B cell (primary cell): ENCODE measurements around the gene DPM2. TPM values are rescaled to one million over a fixed set of nuclear protein-coding genes. Genes with fewer than 3 reads are reported as not detected.

ENCODE experiments used
- ATAC-seq: fragments of 200-7000 bp; cut with Tn5 transposase; one replicate; pipeline ENCODE4 v1.10.0; 2021; ENCODE audit warnings: low read depth, mild to moderate bottlenecking, moderate number of reproducible peaks, moderate library complexity
- CTCF ChIA-PET: fragments of 350-600 bp; sonication (Branson Sonifier 250); formaldehyde crosslinking; loops from one replicate; lab custom pipeline; 2021; ENCODE audit warnings: antibody characterized with exemption, inconsistent platforms; lab: Charles Lee
- POLR2A ChIA-PET: fragments of 350-600 bp; sonication (Branson Sonifier 250); formaldehyde crosslinking; loops from one replicate; lab custom pipeline; 2021; ENCODE audit warnings: antibody characterized with exemption; lab: Charles Lee
- DNase-seq: peaks from one replicate; pipeline ENCODE4 v3.0.0; 2013
- H2AFZ ChIP-seq: 2 replicates; pipeline ENCODE4 v1.6.1; 2012; ENCODE audit warnings: mild to moderate bottlenecking, low read depth, low read length; ENCODE audit not compliant: insufficient read depth, poor library complexity, severe bottlenecking
- H3K27ac ChIP-seq, 2 donors: 1 replicate in 1 of 2; 2 replicates in 1 of 2; pipeline ENCODE4 v1.5.1; 2012 to 2013; ENCODE audit warnings: low read length in 2 of 2, mild to moderate bottlenecking in 2 of 2, moderate library complexity in 1 of 2
- H3K27me3 ChIP-seq, 4 experiments: fragments of 200-600 bp in 1 of 4; sonication (generic) in 1 of 4; replicated peaks in 1 of 4; 1 replicate in 2 of 4; 2 replicates in 2 of 4; pipeline versions ENCODE4 v1.6.1 to v1.7.0; 2013 to 2016; ENCODE audit warnings: low read length in 3 of 4, mild to moderate bottlenecking in 2 of 4, mixed read lengths in 1 of 4, moderate library complexity in 1 of 4; ENCODE audit not compliant: insufficient read depth in 4 of 4, control insufficient read depth in 3 of 4; ENCODE audit errors: control extremely low read depth in 1 of 4
- H3K36me3 ChIP-seq, 2 experiments: replicated peaks in 1 of 2; 1 replicate in 1 of 2; 2 replicates in 1 of 2; pipeline versions ENCODE4 v1.6.1 to v1.7.1; 2013; ENCODE audit warnings: low read length in 1 of 2; ENCODE audit not compliant: insufficient read depth in 2 of 2, control insufficient read depth in 1 of 2; ENCODE audit errors: control extremely low read depth in 1 of 2, extremely low read depth in 1 of 2
- H3K4me1 ChIP-seq, 2 donors: fragments of 200-600 bp in 1 of 2; sonication (generic) in 1 of 2; 1 replicate in 1 of 2; 2 replicates in 1 of 2; pipeline versions ENCODE4 v1.5.1 to v1.6.1; 2013 to 2017; ENCODE audit warnings: low read length in 2 of 2; ENCODE audit not compliant: control insufficient read depth in 2 of 2, insufficient read depth in 2 of 2
- H3K4me2 ChIP-seq: replicated peaks from 2 replicates; pipeline ENCODE3; 2012; ENCODE audit warnings: mild to moderate bottlenecking, low read depth, low read length; ENCODE audit not compliant: poor library complexity, severe bottlenecking
- H3K4me3 ChIP-seq, 5 experiments: fragments of 200-600 bp in 1 of 5; sonication (generic) in 1 of 5; 1 replicate in 3 of 5; 2 replicates in 2 of 5; pipeline versions ENCODE4 v1.5.1 to v1.7.0; 2011 to 2016; ENCODE audit warnings: low read length in 4 of 5, mild to moderate bottlenecking in 4 of 5, low read depth in 2 of 5, control low read depth in 1 of 5, moderate library complexity in 1 of 5; ENCODE audit not compliant: insufficient read depth in 1 of 5; ENCODE audit errors: control extremely low read depth in 1 of 5, extremely low read depth in 1 of 5
- H3K79me2 ChIP-seq: fragments of 200-600 bp; sonication (generic); one replicate; pipeline ENCODE4 v1.6.0; 2016; ENCODE audit warnings: low read length; ENCODE audit not compliant: control insufficient read depth, insufficient read depth
- H3K9ac ChIP-seq: fragments of 200-600 bp; sonication (generic); 2 replicates; pipeline ENCODE4 v1.6.1; 2017; ENCODE audit warnings: mild to moderate bottlenecking, low read length, moderate library complexity
- H3K9me3 ChIP-seq, 3 donors: one replicate each; pipeline versions ENCODE4 v1.6.1 to v1.7.1; 2013; ENCODE audit warnings: low read length in 2 of 3; ENCODE audit not compliant: control insufficient read depth in 2 of 3, insufficient read depth in 1 of 3; ENCODE audit errors: control extremely low read depth in 1 of 3
- H4K20me1 ChIP-seq: 2 replicates; pipeline ENCODE4 v1.6.0; 2012; ENCODE audit warnings: mild to moderate bottlenecking, low read length; ENCODE audit not compliant: insufficient read depth, control insufficient read depth, poor library complexity, severe bottlenecking
- H3K27ac Mint-ChIP-seq: one replicate; pipeline ENCODE4 v1.8.0; 2021; ENCODE audit warnings: mixed read lengths
- H3K27me3 Mint-ChIP-seq: one replicate; pipeline ENCODE4 v1.8.0; 2021; ENCODE audit warnings: mixed read lengths
- H3K4me1 Mint-ChIP-seq: one replicate; pipeline ENCODE4 v1.8.0; 2021; ENCODE audit warnings: mixed read lengths
- H3K4me3 Mint-ChIP-seq: one replicate; pipeline ENCODE4 v1.8.0; 2021; ENCODE audit warnings: mixed read lengths
- H3K9me3 Mint-ChIP-seq: one replicate; pipeline ENCODE4 v1.8.0; 2022; ENCODE audit warnings: mixed read lengths; ENCODE audit not compliant: insufficient read depth
- CTCF ChIP-seq: fragments of 200-600 bp; IDR thresholded peaks from one replicate; pipeline ENCODE4 v1.8.0; 2022; ENCODE audit warnings: antibody characterized with exemption, mild to moderate bottlenecking
- EZH2 ChIP-seq: IDR thresholded peaks from 2 replicates; pipeline ENCODE4 v1.6.1; 2012; ENCODE audit warnings: borderline replicate concordance, low read depth, mild to moderate bottlenecking, moderate library complexity, low read length; ENCODE audit not compliant: insufficient read depth, poor library complexity, severe bottlenecking
- WGBS: methylation state at CpG from one replicate; pipeline ENCODE4 v1.1.5; 2013; ENCODE audit warnings: missing lambda C conversion rate; ENCODE audit not compliant: insufficient coverage; 5-methylcytosine and 5-hydroxymethylcytosine counted together
- intact Hi-C: fragments of 100-400 bp; cut with micrococcal nuclease; formaldehyde crosslinking; loops from one replicate; pipeline ENCODE4 v1.10.0; 2022
- polyA plus RNA-seq: library from polyadenylated mRNA; depleted of rRNA; stranded (reverse); fragments of >200 nt; gene quantifications from 2 replicates; pipeline ENCODE4 v1.2.3, GENCODE V29; 2012
- total RNA-seq, 2 donors: library from RNA; stranded (reverse); fragments of 120-200 nt in 1 of 2; gene quantifications; 1 replicate in 1 of 2; 2 replicates in 1 of 2; pipeline versions ENCODE4 v1.2.3 to v1.2.4, GENCODE V29; 2013 to 2022

Gene DPM2
- total and polyA plus RNA-seq, 2 donors (not counting 1 experiment from before 2014, with no cell fraction given), result 34.1 to 42.9 TPM

GRCh38 chr9:127915801-127916719, 21.6 kb downstream of the DPM2 start:
- no peaks in the 10 kb centered on the region for H4K20me1 ChIP-seq
- DNase-seq, result peak; percentile 92
- peak overlapping the region; percentile 97 for H3K9ac ChIP-seq
- H3K4me1 ChIP-seq, result peaks cover 39 to 77% of the 10 kb centered on the region in 2 donors
- H3K4me3 Mint-ChIP-seq, result peak overlapping the region; percentile 94
- H3K27ac Mint-ChIP-seq, result peak overlapping the region; percentile 98
- H3K27ac ChIP-seq, result peak overlapping the region; percentile 89 to 91
- no peaks in the 10 kb centered on the region for H3K27me3 ChIP-seq
- peak overlapping the region; percentile 71 to 99 (median 79) for H3K4me3 ChIP-seq
- H3K79me2 ChIP-seq, result peaks cover 69% of the 10 kb centered on the region
- no peaks in the 10 kb centered on the region for H3K9me3 ChIP-seq
- peak; percentile 34 for ATAC-seq
- POLR2A ChIA-PET, result interaction anchor here (0.6 to 6.4 kb wide), 18 partner anchors 14 to 1973 kb away, joined by 3 to 228 read pairs (median 4); partner anchors contain the start of genes CDK9, ENG, ST6GALNAC6 and TOR2A
- WGBS, result 4% methylated on average over 18 of the region's 27 CpGs
- no peaks in the 10 kb centered on the region for H3K9me3 Mint-ChIP-seq
- no peak for TF ChIP-seq CTCF
- TF ChIP-seq EZH2, result no peak
- intact Hi-C loops, result loop anchor here (2.0 to 5.0 kb wide), 2 partner anchors 304 to 691 kb away; partner anchors contain the start of gene STXBP1
- CTCF ChIA-PET, result interaction anchor here (0.6 to 17.3 kb wide), 11 partner anchors 11 to 329 kb away, joined by 3 to 237 read pairs (median 5); partner anchors contain the start of genes SH2D3C and TOR2A
- H3K4me1 Mint-ChIP-seq, result peaks cover 73% of the 10 kb centered on the region
- peaks cover 0 to 30% of the 10 kb centered on the region in 2 experiments for H3K36me3 ChIP-seq
- H3K4me2 ChIP-seq, result peak overlapping the region; percentile 100
- no peaks in the 10 kb centered on the region for H3K27me3 Mint-ChIP-seq
- H2AFZ ChIP-seq, result peak overlapping the region; percentile 68
